Measurements from ENCODE around the gene ELAVL2.

ELAVL2 gene

DNA sequence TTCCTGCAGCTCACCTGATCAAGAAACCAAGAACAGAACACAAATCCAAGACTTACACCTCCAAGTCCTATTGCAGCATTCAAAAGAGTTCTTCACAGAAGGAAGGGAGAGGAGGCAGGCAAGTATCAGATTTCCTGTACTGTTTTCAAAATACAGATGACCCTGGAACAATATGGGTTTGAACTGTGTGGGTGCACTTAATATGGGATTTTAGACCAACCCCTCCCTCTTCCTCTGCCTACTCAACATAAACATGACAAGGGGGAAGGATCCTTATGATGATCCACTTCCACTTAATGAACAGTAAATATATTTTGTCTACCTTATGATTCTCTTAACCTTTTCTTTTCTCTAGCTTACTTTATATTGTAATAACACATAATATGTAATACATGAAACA, 104.6 kb downstream of the ELAVL2 start:
- DNase-seq = no peak

- DNase-seq = no peak
Measured at GRCh38 chr9:23717505-23717904, 108.5 kb downstream of the ELAVL2 start.

GRCh38 chr9:23707249-23707648, 118.8 kb downstream of the ELAVL2 start:
- no peak for DNase-seq

- DNase-seq = no peak
Measured at GRCh38 chr9:23702311-23702922, 123.6 kb downstream of the ELAVL2 start.

- no peak for DNase-seq
Measured at GRCh38 chr9:23701291-23701690, 124.7 kb downstream of the ELAVL2 start.

DNA sequence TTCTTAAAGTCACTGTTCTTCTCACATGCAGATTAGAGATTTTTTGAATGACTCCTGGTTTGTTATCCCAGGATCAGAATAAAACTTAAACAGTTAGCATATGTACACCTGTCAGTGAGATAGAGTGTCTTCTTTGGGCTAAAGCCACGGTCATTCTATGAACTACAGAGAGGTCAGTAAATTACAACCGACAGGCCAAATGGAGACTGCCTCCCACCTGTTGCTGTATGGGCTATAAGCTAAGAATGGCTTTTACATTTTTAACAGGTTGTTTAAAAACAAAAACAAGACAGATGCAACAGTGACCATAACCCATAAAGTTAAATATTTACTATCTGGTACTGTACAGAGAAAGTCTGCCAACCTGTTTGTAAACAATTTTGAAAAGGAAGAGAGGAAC, 125.7 kb downstream of the ELAVL2 start:
- DNase-seq = no peak

GRCh38 chr9:23698161-23698560, 127.9 kb downstream of the ELAVL2 start:
- DNase-seq = no peak

GRCh38 chr9:23695572-23695971, 130.5 kb downstream of the ELAVL2 start:
- no peak for DNase-seq

DNA sequence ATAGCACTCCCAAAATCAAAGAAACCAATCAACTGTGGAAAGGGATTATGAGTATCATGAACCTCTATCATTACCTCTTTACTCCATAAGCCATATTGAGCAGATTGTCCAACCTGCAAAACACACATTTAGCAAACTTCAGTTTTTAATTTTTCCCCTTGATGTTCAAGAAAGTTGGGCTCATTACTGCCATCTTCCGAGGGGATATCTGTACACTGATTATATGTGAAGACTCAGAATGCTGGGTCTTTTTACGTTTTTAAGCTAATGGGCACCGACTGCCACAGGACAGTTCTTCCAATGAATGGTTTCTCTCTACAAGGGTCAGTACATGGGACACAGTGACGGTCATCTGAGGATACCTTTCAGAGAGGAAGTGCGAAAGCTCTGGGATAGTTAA, 132.7 kb downstream of the ELAVL2 start:
- DNase-seq = no peak

DNA sequence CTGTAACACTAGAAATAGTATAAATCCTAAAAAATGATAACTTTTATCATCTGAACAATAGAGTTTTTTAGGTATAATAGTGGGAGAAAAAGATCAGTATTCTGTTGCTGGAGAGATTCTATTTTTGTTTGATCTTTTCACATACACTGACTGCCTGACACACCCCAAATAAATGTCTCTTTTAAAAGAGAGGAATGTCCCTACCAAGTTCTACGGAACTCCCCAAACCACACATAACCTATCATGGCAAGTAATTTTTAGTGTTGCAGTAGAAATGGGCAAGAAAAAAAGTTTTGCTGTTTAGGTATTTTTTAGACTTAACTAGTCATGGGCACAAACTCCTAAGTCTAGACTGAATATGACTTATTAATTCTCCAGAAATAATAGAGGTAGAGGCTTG, 139.1 kb downstream of the ELAVL2 start:
- no peak for DNase-seq

DNA sequence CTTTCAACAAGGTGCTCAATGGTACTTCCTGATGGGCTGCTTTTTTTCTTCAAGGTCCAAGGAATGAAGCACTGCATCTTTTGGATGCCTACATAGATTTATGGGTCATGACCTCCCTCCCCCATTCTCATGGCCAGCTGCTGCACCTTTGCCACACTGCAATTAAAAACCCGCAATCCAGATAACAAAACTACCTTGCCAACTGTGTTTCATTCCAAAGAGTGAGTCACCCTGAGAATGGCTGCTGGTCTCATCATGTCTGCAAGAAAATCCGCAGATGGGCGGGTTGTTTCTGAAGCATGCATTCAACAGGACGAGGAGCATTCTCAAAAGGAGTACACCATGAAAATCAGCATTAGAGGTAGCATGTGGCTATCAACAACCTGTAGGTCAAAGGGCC, 139.8 kb downstream of the ELAVL2 start:
- no peak for DNase-seq

DNA sequence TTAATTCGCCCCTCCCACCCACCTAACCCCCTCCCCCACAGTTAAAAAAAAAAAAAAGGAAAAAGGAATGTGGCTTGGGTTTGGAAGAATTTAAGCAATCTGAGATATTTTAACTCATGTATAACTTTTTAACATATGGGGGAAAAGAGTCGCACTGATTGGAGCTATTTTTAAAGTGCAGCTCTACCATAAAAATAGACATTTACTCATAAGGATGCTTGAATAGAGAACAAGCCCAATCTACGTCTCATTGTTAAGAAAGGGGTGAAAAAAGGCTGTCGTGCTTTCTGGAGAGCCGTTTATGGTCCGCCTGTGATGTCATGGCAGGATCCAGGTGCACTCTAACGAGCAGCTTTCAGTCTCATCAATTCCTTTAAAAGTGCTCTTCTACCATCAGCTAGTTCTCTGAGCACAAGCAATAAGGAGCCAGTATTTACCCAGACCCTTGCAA, 142.4 kb downstream of the ELAVL2 start:
- no peak for DNase-seq

DNA sequence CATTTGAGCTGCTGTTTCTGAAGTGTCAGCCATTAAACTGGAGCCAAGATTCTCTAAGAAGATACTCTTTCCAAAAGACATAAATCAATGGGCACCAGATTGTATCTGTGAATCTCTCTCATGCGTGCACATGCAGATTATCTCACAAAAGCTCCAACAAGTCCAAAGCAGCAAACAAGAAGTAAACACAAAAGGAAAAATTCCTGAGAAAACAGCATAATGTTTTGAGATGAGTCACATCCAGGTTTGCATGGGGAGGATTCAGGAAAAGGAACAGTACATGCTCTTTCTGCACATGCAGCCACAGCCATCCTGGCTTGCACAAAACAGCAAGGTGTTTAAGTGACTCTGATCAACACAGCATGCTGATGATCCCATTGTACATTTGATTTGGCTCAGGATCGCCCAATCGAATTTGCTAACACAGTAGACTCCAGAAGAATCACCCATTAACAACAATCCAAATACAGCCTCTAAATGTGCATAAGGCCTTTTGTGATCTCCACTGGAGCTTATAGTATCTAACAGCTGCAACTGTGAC, 143.1 kb downstream of the ELAVL2 start:
- DNase-seq = no peak

DNA sequence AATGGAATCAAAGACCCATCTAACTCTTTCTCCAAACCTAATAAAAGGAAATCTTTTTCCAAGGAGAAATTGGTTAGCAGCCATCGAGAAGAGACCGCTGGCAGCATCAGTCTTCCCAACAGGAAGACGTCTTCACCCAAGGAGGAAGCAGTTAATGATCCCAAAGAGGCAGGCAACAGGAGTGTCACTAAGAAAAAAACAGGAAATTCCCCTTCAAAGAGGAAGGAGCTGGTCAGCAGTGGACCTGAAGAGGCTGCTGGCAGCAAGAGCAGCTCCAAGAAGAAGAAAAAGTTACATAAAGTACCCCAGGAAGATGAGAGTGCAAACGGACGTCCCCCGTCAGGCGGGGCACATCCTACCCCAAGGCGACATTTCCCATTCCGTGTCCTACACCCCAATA, 143.7 kb downstream of the ELAVL2 start:
- DNase-seq = no peak

DNA sequence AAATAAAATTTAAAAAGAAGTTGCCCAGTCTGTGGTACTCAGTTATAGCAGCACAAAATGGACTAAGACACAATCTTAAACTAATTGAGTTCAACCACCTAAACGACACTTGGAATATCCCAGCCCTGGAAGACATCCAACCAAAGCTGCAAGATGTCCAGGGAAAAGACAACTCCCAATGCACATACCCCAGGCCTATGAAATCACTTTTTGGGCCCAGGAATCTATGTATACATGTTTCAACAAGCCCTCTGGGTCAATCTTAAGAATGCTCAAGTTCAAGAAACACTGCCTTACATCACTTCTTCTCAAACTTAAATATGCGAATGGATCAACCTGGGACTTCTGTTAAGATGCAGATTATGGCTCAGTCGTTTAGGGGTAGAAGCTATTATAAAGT, 148.6 kb downstream of the ELAVL2 start:
- no peak for DNase-seq

DNA sequence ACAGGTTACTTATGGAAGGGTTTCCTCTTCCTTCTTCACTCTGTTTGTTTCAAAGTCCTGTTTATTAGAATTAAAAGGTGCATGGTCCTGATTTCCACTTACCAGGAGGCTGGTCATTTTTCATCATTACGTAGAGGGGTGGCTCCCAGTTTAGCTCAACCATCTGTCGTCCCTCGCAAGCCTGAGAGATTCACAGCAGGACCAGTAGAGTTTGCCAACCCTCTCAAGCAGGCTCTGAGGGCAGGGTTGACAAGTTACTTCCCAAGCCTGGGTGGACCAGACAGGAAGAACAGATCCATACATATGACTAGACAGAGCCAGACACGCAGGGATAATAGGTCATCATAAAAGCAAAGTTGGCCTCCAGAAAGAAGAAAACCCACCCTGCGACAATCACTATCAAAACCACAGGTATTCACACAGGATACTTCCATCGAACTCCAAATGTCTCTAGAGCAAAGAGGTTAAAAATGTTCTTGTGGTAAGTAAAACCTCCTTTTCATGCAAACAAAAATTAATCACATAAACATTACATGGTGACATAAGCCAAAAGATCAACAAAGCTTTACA, 151.9 kb downstream of the ELAVL2 start:
- DNase-seq = no peak

DNA sequence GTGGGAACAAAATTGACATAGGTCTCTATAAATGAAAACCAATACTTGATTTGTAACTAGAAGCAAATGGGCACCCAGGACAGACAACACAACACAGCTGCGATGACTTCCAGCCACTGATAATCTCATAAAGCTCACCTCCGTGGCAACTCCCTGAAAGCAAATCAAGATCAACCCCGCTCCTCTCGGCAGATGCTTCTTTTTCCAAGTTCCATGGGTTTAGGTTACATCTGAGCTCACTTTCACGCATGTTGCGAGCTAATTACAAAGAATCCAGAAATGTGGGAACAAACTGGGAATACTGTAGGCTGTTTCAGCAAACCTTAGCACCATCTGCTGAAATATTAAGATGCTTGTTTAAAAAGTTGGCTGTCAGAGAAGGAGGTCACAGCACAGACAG, 153.9 kb downstream of the ELAVL2 start:
- DNase-seq = no peak

- DNase-seq = no peak
Measured at GRCh38 chr9:23669776-23670175, 156.3 kb downstream of the ELAVL2 start.

DNA sequence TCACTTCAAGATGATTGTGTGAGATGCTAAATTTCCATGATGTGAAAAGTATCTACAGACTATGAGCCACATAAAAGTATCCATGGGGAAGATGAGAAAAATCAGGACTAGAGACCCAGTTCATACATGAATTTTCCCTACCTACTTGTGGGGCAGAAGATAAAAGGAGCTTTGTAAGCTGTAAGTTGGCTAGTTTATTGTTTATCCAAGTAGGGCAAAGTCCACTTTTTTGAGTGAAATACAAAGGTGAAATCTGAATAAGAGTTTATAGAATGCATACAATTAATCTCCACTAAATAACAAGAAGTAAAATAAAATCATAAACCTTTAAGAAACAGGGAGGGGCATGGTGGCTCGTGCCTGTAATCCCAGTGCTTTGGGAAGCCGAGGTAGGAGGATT, 160.4 kb downstream of the ELAVL2 start:
- no peak for DNase-seq

DNA sequence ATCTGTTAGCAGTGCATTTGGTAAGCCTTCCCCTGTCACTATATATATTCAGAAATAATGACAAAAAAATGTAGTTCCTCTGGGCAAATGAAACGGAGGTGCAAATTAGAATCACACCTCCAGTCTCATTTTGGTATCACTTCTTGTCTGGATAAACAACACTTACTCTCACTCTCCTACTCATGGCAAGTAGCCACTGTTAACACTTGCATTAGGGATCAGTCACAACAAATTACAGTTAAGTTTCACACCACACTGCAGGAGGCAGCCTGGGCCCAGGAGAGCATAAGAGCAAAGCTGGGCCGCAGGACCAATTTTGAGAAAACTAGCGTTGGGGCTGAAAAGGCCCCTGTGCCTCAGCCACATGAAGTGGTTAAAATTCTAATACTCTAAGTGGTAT, 161.0 kb downstream of the ELAVL2 start:
- DNase-seq = no peak

- no peak for DNase-seq
Measured at GRCh38 chr9:23663946-23664345, 162.1 kb downstream of the ELAVL2 start.

- DNase-seq = no peak
Measured at GRCh38 chr9:23663536-23663935, 162.5 kb downstream of the ELAVL2 start.

DNA sequence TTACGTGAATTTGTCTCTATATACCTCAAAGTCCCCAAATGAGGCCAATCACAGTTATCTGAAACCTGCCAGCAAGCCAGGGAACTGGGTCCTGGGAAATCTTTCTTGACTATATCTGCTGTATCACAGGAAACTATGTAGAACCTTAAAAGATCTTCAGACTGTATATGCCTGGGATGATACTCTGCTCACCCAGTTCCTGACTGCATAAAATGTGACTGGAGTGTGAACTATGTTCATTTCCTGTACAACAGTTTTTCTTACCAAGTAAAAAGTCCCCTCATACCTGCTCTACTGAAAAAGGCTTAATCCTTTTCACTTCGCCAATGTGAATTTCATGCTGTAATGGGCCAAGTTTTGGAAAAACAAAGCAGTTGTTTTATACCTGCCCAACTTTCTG, 162.9 kb downstream of the ELAVL2 start:
- no peak for DNase-seq

GRCh38 chr9:23662320-23662719, 163.7 kb downstream of the ELAVL2 start:
- no peak for DNase-seq
